ENCODE results near the gene GRWD1.

Gene GRWD1

DNA sequence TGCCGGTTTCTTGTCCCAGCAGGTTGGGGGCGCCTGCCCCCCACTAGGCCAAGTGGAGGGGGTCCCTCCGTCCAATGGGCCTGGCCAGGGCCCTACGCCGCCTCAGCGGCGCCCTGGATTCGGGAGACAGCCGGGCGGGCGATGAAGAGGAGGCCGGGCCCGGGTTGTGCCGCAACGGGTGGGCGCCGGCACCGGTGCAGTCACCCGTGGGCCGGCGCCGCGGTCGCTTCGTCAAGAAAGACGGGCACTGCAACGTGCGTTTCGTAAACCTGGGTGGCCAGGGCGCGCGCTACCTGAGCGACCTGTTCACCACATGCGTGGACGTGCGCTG lies 15.8 kb downstream of the GRWD1 start:
- DNase-seq, result no peak

- DNase-seq, result peak; percentile 23
Observed at GRCh38 chr19:48461982-48462655, 16.3 kb downstream of the GRWD1 start.

GRCh38 chr19:48465215-48465614 lies 19.4 kb downstream of the GRWD1 start:
- DNase-seq, result no peak

- peak; percentile 31 for DNase-seq
Observed at GRCh38 chr19:48466561-48467325, 21.0 kb downstream of the GRWD1 start.

GRCh38 chr19:48468772-48469288 lies 23.0 kb downstream of the GRWD1 start:
- peak; percentile 100 for DNase-seq

- peak; percentile 87 for DNase-seq
Observed at GRCh38 chr19:48469289-48469881, 23.6 kb downstream of the GRWD1 start, which contains the start of gene CYTH2. Gene CYTH2 (plus strand): TSS chr19:48469369. CDS start chr19:48469508, 139 bp downstream.

- DNase-seq, result no peak
Observed at GRCh38 chr19:48469934-48470680, 24.3 kb downstream of the GRWD1 start.

GRCh38 chr19:48470856-48471255 lies 25.1 kb downstream of the GRWD1 start:
- no peak for DNase-seq

DNA sequence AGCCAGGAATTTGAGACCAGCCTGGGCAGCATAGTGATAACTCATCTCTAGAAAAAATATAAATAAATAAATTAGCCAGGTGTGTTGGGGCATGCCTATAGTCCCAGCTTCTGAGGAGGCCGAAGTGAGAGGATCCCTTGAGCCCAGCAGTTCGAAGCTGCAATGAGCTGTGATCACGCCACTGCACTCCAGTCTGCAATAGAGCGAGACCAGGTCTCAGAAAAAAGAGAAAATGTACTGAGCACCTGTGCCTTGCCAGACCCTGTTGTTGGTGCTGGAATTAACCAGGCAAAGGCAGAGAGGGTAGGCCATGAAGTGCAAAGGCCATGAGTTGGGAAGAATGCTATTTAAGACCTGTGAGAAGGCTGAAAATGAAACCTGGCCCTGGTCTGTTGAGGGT lies 26.1 kb downstream of the GRWD1 start:
- DNase-seq, result no peak

DNA sequence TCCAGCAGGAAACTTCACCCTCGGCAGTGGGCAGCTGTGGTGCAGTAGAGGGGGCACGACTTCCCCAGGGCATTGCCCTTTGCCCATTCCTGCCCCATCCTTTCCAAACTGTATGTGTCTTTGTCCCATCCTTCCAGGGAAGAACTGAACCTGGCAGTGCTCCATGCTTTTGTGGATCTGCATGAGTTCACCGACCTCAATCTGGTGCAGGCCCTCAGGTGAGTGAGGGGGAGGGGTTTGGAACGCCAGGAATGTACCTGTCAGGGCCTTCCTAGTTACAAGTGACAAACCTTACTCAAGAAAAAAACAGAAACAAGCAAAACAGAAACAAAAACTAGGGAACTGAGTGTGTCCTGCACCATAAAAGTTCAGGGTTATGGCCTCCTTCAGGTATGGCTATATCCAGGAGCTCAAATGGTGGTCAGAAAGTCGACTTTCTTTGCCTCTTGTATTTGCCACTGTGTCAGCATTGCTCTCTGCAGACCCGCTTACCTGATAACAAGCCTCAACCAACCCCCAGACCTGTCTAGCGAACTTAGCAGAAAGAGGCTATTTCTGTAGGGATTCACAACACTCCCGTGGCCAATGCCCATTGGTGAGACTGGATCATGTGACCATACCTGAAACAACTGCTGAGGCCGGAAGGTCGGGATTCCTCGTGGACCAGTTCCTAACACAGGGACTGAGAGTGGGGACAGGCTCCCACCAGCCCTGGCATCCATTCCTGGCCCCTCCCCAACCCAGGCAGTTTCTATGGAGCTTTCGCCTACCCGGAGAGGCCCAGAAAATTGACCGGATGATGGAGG lies 27.6 kb downstream of the GRWD1 start:
- DNase-seq, result no peak

DNA sequence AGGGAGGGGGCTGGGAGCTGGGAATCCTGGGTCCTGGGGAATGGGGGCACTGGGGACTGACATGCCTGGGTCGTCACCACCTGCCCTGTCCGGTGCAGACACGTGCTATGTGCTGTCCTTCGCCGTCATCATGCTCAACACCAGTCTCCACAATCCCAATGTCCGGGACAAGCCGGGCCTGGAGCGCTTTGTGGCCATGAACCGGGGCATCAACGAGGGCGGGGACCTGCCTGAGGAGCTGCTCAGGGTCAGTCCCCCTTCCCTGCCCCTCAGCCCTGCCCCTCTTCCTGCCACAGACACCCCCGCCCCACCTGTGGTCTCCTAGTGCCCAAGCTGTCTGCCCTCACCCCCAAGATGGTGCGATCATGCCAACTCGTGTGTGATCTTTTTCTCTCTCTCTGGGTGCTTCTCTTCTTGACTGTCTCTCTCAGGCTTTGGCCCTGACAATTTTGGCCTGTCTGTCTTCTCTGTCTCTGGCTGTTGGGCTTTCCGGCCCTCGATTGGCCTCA lies 28.4 kb downstream of the GRWD1 start:
- DNase-seq, result no peak

DNA sequence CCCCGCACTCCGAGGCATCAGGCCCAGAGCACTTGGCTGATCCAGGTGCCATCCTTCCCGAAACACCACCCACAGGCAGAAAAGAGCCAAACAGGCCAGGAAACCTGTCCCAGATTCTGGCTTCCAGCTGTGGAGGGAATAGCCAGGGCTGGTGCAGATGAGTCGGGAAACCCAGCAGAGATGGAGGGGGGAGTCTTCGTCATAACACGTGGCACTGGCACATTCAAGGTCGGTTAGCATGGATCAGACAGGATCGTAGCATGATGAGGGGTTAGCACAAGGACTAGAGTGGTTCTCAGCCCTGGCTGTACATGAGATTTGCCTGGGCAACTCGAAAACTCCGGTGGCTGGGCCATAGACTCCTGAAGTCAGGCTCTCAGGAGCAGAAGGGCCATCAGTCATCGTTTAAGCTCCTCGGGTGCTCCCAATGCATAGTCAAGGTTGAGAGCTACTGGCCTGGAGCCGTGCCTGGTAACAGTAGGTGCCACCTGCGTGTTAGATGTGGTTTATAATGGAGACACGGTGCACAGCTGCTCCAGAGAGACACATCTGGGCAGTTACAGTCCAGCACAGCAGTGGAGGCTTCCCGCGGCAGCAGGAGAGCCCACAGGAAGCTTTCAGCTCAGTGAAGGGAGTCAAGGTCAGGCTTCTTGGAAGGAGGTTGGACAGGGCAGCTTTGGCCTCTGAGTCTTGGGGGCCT lies 29.7 kb downstream of the GRWD1 start:
- no peak for DNase-seq

DNA sequence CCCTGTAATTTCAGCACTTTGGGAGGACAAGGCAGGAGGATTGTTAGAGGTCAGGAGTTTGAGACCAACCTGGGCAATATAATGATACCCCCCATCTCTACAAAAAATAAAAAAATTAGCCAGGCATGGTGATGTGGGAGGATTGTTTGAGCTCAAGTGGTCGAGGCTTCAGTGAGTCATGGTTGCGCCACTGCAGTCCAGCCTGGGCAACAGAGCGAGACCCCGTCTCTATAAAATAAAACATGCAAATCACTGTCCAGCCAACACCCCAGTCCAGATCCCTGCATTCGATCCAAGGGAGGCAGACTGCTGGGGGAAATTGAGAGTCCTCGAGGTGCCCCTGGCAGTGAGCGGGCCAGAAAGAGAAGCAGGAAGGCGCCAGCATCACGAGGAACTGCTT lies 30.4 kb downstream of the GRWD1 start:
- DNase-seq, result no peak

- no peak for DNase-seq
Observed at GRCh38 chr19:48477067-48477685, 31.4 kb downstream of the GRWD1 start.

- DNase-seq, result no peak
Observed at GRCh38 chr19:48477698-48478338, 32.0 kb downstream of the GRWD1 start.

DNA sequence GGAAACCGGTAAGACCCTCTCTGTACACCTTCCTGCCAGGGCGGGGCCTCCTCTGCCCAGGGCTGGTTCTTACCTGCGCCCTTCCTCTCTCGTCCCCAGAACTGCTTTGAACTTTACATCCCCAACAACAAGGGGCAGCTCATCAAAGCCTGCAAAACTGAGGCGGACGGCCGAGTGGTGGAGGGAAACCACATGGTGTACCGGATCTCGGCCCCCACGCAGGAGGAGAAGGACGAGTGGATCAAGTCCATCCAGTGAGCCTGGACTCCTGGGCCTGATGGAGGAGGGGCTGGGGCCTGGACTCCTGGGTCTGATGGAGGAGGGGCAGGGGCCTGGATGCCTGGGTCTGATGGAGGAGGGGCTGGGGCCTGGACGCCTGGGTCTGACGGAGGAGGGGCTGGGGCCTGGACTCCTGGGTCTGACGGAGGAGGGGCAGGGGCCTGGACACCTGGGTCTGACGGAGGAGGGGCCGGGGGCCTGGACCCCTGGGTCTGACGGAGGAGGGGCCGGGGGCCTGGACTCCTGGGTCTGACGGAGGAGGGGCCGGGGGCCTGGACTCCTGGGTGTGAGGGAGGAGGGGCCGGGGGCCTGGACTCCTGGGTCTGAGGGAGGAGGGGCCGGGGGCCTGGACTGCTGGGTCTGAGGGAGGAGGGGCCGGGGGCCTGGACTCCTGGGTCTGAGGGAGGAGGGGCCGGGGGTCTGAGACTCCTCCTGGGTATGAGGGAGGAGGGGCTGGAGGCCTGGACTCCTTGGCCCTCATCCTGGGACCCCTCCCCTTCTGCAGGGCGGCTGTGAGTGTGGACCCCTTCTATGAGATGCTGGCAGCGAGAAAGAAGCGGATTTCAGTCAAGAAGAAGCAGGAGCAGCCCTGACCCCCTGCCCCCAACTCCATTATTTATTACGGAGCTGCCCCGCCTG lies 32.8 kb downstream of the GRWD1 start:
- DNase-seq, result no peak

- DNase-seq, result no peak
Observed at GRCh38 chr19:48479686-48480085, 33.9 kb downstream of the GRWD1 start.

DNA sequence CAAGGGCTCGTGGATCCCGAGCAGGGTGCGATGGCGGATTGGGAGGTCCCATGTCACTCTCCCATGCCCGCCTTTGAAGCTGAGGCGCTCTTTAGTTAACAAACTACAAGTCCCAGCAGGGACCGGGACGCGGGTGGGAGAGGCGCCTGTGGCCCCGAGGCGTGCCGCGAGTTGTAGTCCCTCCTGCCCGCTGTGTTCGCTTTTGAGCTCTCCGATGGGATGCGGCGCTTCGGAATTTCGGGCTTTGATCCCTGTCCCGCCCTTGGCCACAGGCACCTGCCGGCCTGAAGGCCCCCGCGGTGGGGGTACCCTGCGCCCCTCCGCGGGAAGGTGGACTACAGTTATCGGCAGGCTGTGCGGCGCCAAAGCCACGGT lies 34.4 kb downstream of the GRWD1 start:
- DNase-seq, result peak; percentile 38

All from fibroblast of skin of right biceps (primary cell).